Epidermal melanocyte (primary cell): ENCODE measurements around the gene HECA.
"Not testable (repeated sequence)": the region's sequence is repeated elsewhere in the genome, so short reads cannot be mapped to it uniquely, and the experiment has no call there.

Source experiments
- DNase-seq: peaks from one replicate; pipeline ENCODE4 v3.0.0; 2011; ENCODE audit warnings: low spot score; ENCODE audit not compliant: insufficient read length

The HECA gene

GRCh38 chr6:139205843-139206242, 71.0 kb downstream of the HECA start:
- no peak for DNase-seq

DNA sequence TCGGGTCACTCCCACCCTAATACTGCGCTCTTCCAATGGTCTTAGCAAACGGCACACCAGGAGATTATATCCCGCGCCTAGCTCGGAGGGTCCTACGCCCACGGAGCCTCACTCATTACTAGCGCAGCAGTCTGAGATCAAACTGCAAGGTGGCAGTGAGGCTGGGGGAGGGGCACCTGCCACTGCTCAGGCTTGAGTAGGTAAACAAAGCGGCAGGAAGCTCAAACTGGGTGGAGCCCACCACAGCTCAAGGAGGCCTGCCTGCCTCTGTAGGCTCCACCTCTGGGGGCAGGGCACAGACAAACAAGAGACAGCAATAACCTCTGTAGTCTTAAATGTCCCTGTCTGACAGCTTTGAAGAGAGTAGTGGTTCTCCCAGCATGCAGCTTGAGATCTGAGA, 75.9 kb downstream of the HECA start:
- DNase-seq, result not testable (repeated sequence)

GRCh38 chr6:139212460-139212859, 77.6 kb downstream of the HECA start:
- not testable (repeated sequence) for DNase-seq

- peak; percentile 94 for DNase-seq
Measured at GRCh38 chr6:139219271-139219729, 84.4 kb downstream of the HECA start.

DNA sequence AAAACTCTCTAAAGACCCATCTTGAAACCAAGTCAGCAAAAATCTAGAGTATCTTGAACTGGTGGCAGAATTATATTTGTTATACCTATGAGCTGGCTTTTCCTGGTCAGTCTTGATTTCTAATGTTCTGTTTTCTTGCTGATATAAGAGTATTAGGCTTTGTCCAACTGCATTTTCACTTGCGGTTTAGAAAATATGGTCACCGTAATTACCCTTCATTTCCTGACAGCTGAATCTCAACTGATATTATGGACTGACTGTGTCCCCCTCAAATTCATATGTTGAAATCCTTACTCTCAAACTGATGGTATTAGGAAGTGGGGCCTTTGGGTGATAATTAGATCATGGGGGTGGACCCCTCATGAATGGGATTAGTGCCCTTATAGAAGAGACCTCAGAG, 84.9 kb downstream of the HECA start:
- DNase-seq, result no peak

GRCh38 chr6:139228387-139228786, 93.5 kb downstream of the HECA start:
- DNase-seq, result not testable (repeated sequence)
